ENCODE measurements around the gene ARPC1A. TPM values are rescaled to one million over a fixed set of nuclear protein-coding genes. Genes with fewer than 3 reads are reported as not detected.

Gene ARPC1A
- total RNA-seq, 3 donors from 2014 or later (not counting 1 experiment from before 2014, with no cell fraction given): 38.1 to 48.1 (median 47.9) TPM

GRCh38 chr7:99310004-99310403, 15.7 kb upstream of the ARPC1A start:
- H3K9me3 Mint-ChIP-seq: no peaks in the 10 kb centered on the region
- peaks cover 0 to 3% of the 10 kb centered on the region in 2 donors for H3K27me3 Mint-ChIP-seq (ENCODE audit: low read depth in 2 of 2)
- H3K4me3 Mint-ChIP-seq: no peak overlapping the region
- peaks cover 0 to 5% of the 10 kb centered on the region in 2 donors for H3K4me1 Mint-ChIP-seq
- ATAC-seq (no peak), DNase-seq (no peak)
- no peak overlapping the region for H3K4me3 ChIP-seq (ENCODE audit: low read length)
- intact Hi-C loops (cut with micrococcal nuclease): no loop called here
- WGBS (ENCODE audit: insufficient coverage): 100% methylated on average over 3 of the region's 4 CpGs
- no peak for TF ChIP-seq CTCF (IDR thresholded peaks at IDR 0.05)
- H3K27me3 ChIP-seq (ENCODE audit: control insufficient read depth, insufficient read depth, low read length): no peaks in the 10 kb centered on the region
- no peak overlapping the region for H3K27ac Mint-ChIP-seq
- H3K36me3 Mint-ChIP-seq: no peaks in the 10 kb centered on the region
- H3K36me3 ChIP-seq (ENCODE audit: control insufficient read depth, insufficient read depth, low read length): no peaks in the 10 kb centered on the region
- peaks cover 6% of the 10 kb centered on the region for H3K4me1 ChIP-seq (ENCODE audit: control insufficient read depth, insufficient read depth, low read length)
- no peaks in the 10 kb centered on the region for H3K9me3 ChIP-seq (ENCODE audit: control insufficient read depth, insufficient read depth, low read length)
- no peak overlapping the region for H3K27ac ChIP-seq (ENCODE audit: low read length)

- Mint-ChIP-seq H3K9me3 (no peaks in the 10 kb centered on the region), H3K4me1 (peaks cover 0 to 5% of the 10 kb centered on the region in 2 donors), H3K4me3 (no peak overlapping the region), H3K27ac (no peak overlapping the region), H3K27me3 (ENCODE audit: low read depth in 2 of 2) (peaks cover 0 to 3% of the 10 kb centered on the region in 2 donors), H3K36me3 (no peaks in the 10 kb centered on the region)
- ATAC-seq (no peak), DNase-seq (no peak)
- H3K9me3 ChIP-seq (ENCODE audit: control insufficient read depth, insufficient read depth, low read length): no peaks in the 10 kb centered on the region
- H3K27me3 ChIP-seq (ENCODE audit: control insufficient read depth, insufficient read depth, low read length): no peaks in the 10 kb centered on the region
- no peaks in the 10 kb centered on the region for H3K36me3 ChIP-seq (ENCODE audit: control insufficient read depth, insufficient read depth, low read length)
- intact Hi-C loops (cut with micrococcal nuclease): loop anchor here (2.0 kb wide), 1 partner anchor 171 kb away; no protein-coding TSS in a partner anchor
- H3K4me3 ChIP-seq (ENCODE audit: low read length): no peak overlapping the region
- peaks cover 6% of the 10 kb centered on the region for H3K4me1 ChIP-seq (ENCODE audit: control insufficient read depth, insufficient read depth, low read length)
- no peak overlapping the region for H3K27ac ChIP-seq (ENCODE audit: low read length)
- 94% methylated on average over 9 of the region's 9 CpGs for WGBS (ENCODE audit: insufficient coverage)
- no peak for TF ChIP-seq CTCF (IDR thresholded peaks at IDR 0.05)
Measured at GRCh38 chr7:99311702-99312101, 14.0 kb upstream of the ARPC1A start.

- H3K4me3 Mint-ChIP-seq: peak overlapping the region; percentile 37
- 47% methylated on average over 16 of the region's 16 CpGs for WGBS (ENCODE audit: insufficient coverage)
- peaks cover 6% of the 10 kb centered on the region for H3K4me1 ChIP-seq (ENCODE audit: control insufficient read depth, insufficient read depth, low read length)
- peaks cover 0 to 5% of the 10 kb centered on the region in 2 donors for H3K4me1 Mint-ChIP-seq
- H3K4me3 ChIP-seq (ENCODE audit: low read length): no peak overlapping the region
- no peaks in the 10 kb centered on the region for H3K9me3 ChIP-seq (ENCODE audit: control insufficient read depth, insufficient read depth, low read length)
- no peaks in the 10 kb centered on the region for H3K36me3 ChIP-seq (ENCODE audit: control insufficient read depth, insufficient read depth, low read length)
- no peak overlapping the region for H3K27ac ChIP-seq (ENCODE audit: low read length)
- peak; percentile 80 for TF ChIP-seq CTCF (IDR thresholded peaks at IDR 0.05)
- H3K27me3 Mint-ChIP-seq (ENCODE audit: low read depth in 2 of 2): peaks cover 0 to 3% of the 10 kb centered on the region in 2 donors
- intact Hi-C loops (cut with micrococcal nuclease): loop anchor here (1.0 to 2.0 kb wide), 2 partner anchors 172 to 272 kb away; no protein-coding TSS in a partner anchor
- no peaks in the 10 kb centered on the region for H3K9me3 Mint-ChIP-seq
- ATAC-seq: peak; percentile 81 to 87 (median 87)
- no peaks in the 10 kb centered on the region for H3K27me3 ChIP-seq (ENCODE audit: control insufficient read depth, insufficient read depth, low read length)
- H3K36me3 Mint-ChIP-seq: no peaks in the 10 kb centered on the region
- DNase-seq: peak; percentile 65 to 86
- H3K27ac Mint-ChIP-seq: no peak overlapping the region
Measured at GRCh38 chr7:99312316-99313203, 13.1 kb upstream of the ARPC1A start.
